Tibial nerve (tissue), 4 donors: Measurements from ENCODE around the gene DDC. TPM values are rescaled to one million over a fixed set of nuclear protein-coding genes. Genes with fewer than 3 reads are reported as not detected.
"Not testable (repeated sequence)": the region's sequence is repeated elsewhere in the genome, so short reads cannot be mapped to it uniquely, and the experiment has no call there.

Experiments used
- DNase-seq, 2 donors: peaks; one replicate each; pipeline ENCODE4 v3.0.0-alpha.2; 2019; ENCODE audit warnings: low spot score in 2 of 2
- H3K27ac ChIP-seq, 4 donors: fragments of 200-600 bp; sonication (generic) in 3 of 4; one replicate each; pipeline ENCODE4 v1.5.1; 2017 to 2019; ENCODE audit warnings: mild to moderate bottlenecking in 1 of 4
- H3K27me3 ChIP-seq, 2 donors: fragments of 200-600 bp; sonication (generic) in 1 of 2; one replicate each; pipeline versions ENCODE4 v1.5.1 to v1.6.0; 2017 to 2019
- H3K36me3 ChIP-seq, 3 donors: fragments of 200-600 bp; sonication (generic); one replicate each; pipeline ENCODE4 v1.5.1; 2018 to 2019
- H3K4me1 ChIP-seq, 4 donors: fragments of 200-600 bp; sonication (generic) in 3 of 4; one replicate each; pipeline ENCODE4 v1.5.1; 2017 to 2019
- H3K4me3 ChIP-seq, 4 donors: fragments of 200-600 bp; sonication (generic) in 3 of 4; one replicate each; pipeline ENCODE4 v1.5.1; 2017 to 2019; ENCODE audit warnings: mild to moderate bottlenecking in 1 of 4, moderate library complexity in 1 of 4
- H3K9me3 ChIP-seq, 4 donors: fragments of 200-600 bp; sonication (generic) in 3 of 4; one replicate each; pipeline ENCODE4 v1.5.1; 2017 to 2019
- CTCF ChIP-seq, 5 experiments: fragments of 200-600 bp in 3 of 5; fragments of 450-650 bp in 2 of 5; sonication (generic) in 3 of 5; IDR thresholded peaks; one replicate each; pipeline ENCODE4 v1.5.1; 2016 to 2019; ENCODE audit warnings: antibody characterized with exemption in 5 of 5, mild to moderate bottlenecking in 3 of 5, moderate library complexity in 2 of 5
- EP300 ChIP-seq, 2 donors: sonication (generic); formaldehyde crosslinking; IDR thresholded peaks; one replicate each; pipeline ENCODE4 v1.6.1; 2017; ENCODE audit warnings: antibody characterized with exemption in 2 of 2, mild to moderate bottlenecking in 1 of 2
- POLR2A ChIP-seq, 2 donors: fragments of 450-650 bp; IDR thresholded peaks; one replicate each; pipeline ENCODE4 v1.6.1; 2017; ENCODE audit warnings: antibody characterized with exemption in 2 of 2, mild to moderate bottlenecking in 2 of 2, moderate library complexity in 2 of 2
- WGBS, 2 donors: methylation state at CpG; one replicate each; pipeline ENCODE4 v1.1.5; 2018; 5-methylcytosine and 5-hydroxymethylcytosine counted together
- total RNA-seq, 4 donors: library from RNA; depleted of rRNA; stranded (reverse); fragments of >200 nt; gene quantifications; one replicate each; pipeline ENCODE4 v1.1.0, GENCODE V29; 2016

Gene DDC
- total RNA-seq, 4 donors from 2014 or later: 0.66 TPM; not detected in 3

GRCh38 chr7:50584386-50584785, 19.2 kb upstream of the DDC start:
- TF ChIP-seq CTCF (IDR thresholded peaks at IDR 0.05) (no peak), POLR2A (IDR thresholded peaks at IDR 0.05) (no peak), EP300 (IDR thresholded peaks at IDR 0.05) (no peak)
- WGBS, 2 donors: 88 to 94% methylated on average over 4 of the region's 4 CpGs

GRCh38 chr7:50583295-50583694, 18.1 kb upstream of the DDC start:
- not testable (repeated sequence) for H3K27me3 ChIP-seq, H3K4me1 ChIP-seq, H3K36me3 ChIP-seq, H3K4me3 ChIP-seq, DNase-seq, H3K27ac ChIP-seq
- peaks cover 0 to 17% (median 0%) of the 10 kb centered on the region in 4 donors for H3K9me3 ChIP-seq
- 93 to 96% methylated on average over 4 of the region's 4 CpGs for WGBS, 2 donors

More at GRCh38 chr7:50584386-50584785, 19.2 kb upstream of the DDC start:
- Histone ChIP-seq H3K27me3 (no peaks in the 10 kb centered on the region), H3K36me3 (no peaks in the 10 kb centered on the region), H3K27ac (no peak overlapping the region), H3K9me3 (peaks cover 0 to 17% (median 0%) of the 10 kb centered on the region in 4 donors), H3K4me3 (no peak overlapping the region), H3K4me1 (no peaks in the 10 kb centered on the region)
- no peak for DNase-seq

- not testable (repeated sequence) for H3K27ac ChIP-seq, H3K4me3 ChIP-seq, DNase-seq, H3K4me1 ChIP-seq, H3K27me3 ChIP-seq, H3K36me3 ChIP-seq
- H3K9me3 ChIP-seq: peaks cover 0 to 17% (median 0%) of the 10 kb centered on the region in 4 donors
- WGBS, 2 donors: 96 to 97% methylated on average over 4 of the region's 4 CpGs
Measured at GRCh38 chr7:50582271-50582670, 17.1 kb upstream of the DDC start.

GRCh38 chr7:50580666-50581065, 15.5 kb upstream of the DDC start:
- peaks cover 0 to 25% (median 0%) of the 10 kb centered on the region in 4 donors for H3K9me3 ChIP-seq
- H3K27ac ChIP-seq, DNase-seq, H3K27me3 ChIP-seq, H3K4me1 ChIP-seq, H3K36me3 ChIP-seq, H3K4me3 ChIP-seq: not testable (repeated sequence)
- 78 to 85% methylated on average over 2 of the region's 2 CpGs for WGBS, 2 donors

GRCh38 chr7:50580057-50580456, 14.9 kb upstream of the DDC start:
- no peak overlapping the region for H3K4me3 ChIP-seq
- WGBS, 2 donors: 87 to 91% methylated on average over 5 of the region's 5 CpGs
- no peaks in the 10 kb centered on the region for H3K27me3 ChIP-seq
- no peak overlapping the region for H3K27ac ChIP-seq
- no peaks in the 10 kb centered on the region for H3K4me1 ChIP-seq
- no peaks in the 10 kb centered on the region for H3K36me3 ChIP-seq
- no peak for DNase-seq
- H3K9me3 ChIP-seq: peaks cover 0 to 25% (median 0%) of the 10 kb centered on the region in 4 donors
- TF ChIP-seq POLR2A (IDR thresholded peaks at IDR 0.05) (no peak), EP300 (IDR thresholded peaks at IDR 0.05) (no peak), CTCF (IDR thresholded peaks at IDR 0.05) (no peak)

- H3K27ac ChIP-seq, H3K36me3 ChIP-seq, DNase-seq, H3K27me3 ChIP-seq, H3K4me3 ChIP-seq, H3K4me1 ChIP-seq: not testable (repeated sequence)
- H3K9me3 ChIP-seq: peaks cover 0 to 10% (median 0%) of the 10 kb centered on the region in 4 donors
- 95% methylated on average over 4 of the region's 4 CpGs for WGBS, 2 donors
Measured at GRCh38 chr7:50578105-50578504, 12.9 kb upstream of the DDC start.

- no peak overlapping the region for H3K27ac ChIP-seq
- peaks cover 0 to 8% (median 0%) of the 10 kb centered on the region in 4 donors for H3K9me3 ChIP-seq
- no peaks in the 10 kb centered on the region for H3K36me3 ChIP-seq
- TF ChIP-seq POLR2A (IDR thresholded peaks at IDR 0.05): no peak
- TF ChIP-seq CTCF (IDR thresholded peaks at IDR 0.05): no peak
- no peak for TF ChIP-seq EP300 (IDR thresholded peaks at IDR 0.05)
- no peaks in the 10 kb centered on the region for H3K27me3 ChIP-seq
- no peak for DNase-seq
- 94% methylated on average over 10 of the region's 10 CpGs for WGBS, 2 donors
- no peak overlapping the region for H3K4me3 ChIP-seq
- no peaks in the 10 kb centered on the region for H3K4me1 ChIP-seq
Measured at GRCh38 chr7:50577569-50577968, 12.4 kb upstream of the DDC start.

- H3K27ac ChIP-seq, H3K4me1 ChIP-seq, H3K36me3 ChIP-seq, DNase-seq, H3K9me3 ChIP-seq, H3K27me3 ChIP-seq, H3K4me3 ChIP-seq: not testable (repeated sequence)
- 67 to 78% methylated on average over 5 to 6 of the region's 6 CpGs for whole genome bisulfite sequencing, 2 donors
Measured at GRCh38 chr7:50576388-50576787, 11.2 kb upstream of the DDC start.
